D341Med (cell line): ENCODE results near the gene LPCAT3.
"Not testable (repeated sequence)": the region's sequence is repeated elsewhere in the genome, so short reads cannot be mapped to it uniquely, and the experiment has no call there.

ENCODE experiments used
- DNase-seq: peaks from one replicate; pipeline ENCODE4 v3.0.0; 2012; ENCODE audit warnings: low spot score

The LPCAT3 gene

GRCh38 chr12:7018350-7019042 lies at the start of gene LPCAT3:
TSS of gene LPCAT3 (minus strand) at chr12:7018476. CDS start at chr12:7018424, 52 bp downstream.
- DNase-seq: peak; percentile 98

DNA sequence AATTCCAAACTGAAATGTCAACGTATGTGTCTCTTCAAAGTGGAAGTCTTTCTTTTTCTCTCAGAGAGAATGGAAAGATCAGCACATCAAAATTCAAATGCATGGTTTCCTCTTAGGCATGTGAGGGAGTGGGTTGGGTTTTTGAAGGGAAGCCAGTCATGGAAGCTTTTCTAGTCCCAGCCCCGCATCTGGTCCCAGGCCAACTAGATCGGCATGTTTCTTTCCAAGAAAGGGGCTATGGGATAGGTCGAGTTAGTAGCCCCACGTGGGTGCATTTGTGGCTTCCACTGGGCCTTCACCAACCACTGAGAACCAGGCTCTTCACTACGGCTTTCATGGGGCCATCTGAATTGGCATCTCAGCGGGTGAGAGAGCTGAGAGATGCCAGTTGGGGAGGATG lies 48.8 kb upstream of the LPCAT3 start:
- no peak for DNase-seq

DNA sequence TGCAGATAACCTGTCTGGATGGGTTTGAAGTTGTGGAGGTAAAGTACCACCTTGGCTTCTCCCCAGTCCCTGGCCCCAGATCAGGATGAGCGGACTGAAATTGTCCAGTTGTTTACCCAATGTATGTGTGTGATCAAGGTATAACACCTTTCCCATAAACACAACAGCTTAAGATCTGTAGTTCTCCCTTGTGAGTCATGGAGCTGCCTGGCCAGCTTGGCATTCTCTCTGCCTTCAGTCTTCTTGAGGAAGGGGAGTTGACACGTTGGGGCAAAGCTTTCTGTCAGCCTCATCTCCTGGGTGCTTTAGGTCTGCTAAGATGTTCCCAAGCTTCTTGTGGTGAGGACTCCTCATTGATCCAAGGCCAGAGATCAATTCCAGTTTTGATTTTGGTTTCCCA lies 48.3 kb upstream of the LPCAT3 start:
- DNase-seq: no peak

- no peak for DNase-seq
Measured at GRCh38 chr12:7065073-7065623, 46.9 kb upstream of the LPCAT3 start.

DNA sequence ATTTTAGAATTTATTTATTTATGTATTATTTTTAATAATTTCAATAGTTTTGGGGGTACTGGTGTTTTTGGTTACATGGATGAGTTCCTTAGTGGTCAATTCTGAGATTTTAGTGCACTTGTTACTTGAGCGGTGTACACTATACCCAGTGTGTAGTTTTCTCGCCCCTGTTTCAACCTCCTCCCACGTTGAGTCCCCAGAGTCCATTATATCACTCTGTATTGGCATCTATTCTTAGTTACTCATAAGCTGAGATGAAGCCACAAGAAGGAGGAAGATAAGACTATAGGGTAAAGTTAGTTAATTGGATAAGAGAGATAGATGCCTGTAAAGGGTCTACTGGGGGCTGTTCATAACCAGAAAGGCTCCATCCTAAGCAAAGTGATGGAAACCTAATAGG lies 46.2 kb upstream of the LPCAT3 start:
- no peak for DNase-seq

DNA sequence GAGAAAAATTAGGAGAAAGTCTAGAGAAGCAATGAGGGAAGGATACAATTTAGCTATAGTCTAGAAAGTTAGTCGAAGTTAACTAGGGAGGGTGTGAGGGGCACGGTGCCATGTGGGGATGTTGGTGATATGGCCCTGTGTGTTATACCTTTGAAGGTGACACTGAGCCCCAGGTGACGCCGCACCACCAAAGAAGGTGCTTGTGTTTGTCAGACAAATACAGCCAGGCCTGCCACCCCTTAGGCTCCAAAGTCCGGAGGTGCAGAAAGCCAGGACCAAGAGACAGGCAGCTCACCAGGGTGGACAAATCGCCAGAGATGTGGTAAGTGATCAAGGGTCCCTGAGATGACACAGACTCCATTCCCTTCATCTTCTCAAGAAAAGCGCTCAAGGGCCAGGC lies 43.3 kb upstream of the LPCAT3 start:
- no peak for DNase-seq

DNA sequence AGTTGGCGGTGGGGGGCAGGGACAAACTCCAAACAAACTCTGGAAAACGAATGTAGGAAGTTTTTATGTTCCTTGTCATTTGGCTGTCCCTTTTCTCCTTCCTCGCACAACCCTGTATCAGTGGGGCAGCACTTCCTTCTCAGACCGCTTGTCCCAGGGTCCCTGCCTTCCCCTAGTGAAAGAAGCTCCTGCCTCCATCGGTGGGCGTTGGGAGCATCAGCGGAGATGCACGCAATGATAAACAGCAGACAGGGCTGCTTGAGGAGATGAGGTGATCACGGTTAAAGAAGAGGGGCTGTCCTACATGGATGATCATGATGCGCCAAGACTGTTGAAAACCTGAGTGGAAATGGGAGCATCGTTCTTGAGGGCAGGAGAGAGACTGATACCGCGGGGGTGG lies 42.9 kb upstream of the LPCAT3 start:
- DNase-seq: no peak

DNA sequence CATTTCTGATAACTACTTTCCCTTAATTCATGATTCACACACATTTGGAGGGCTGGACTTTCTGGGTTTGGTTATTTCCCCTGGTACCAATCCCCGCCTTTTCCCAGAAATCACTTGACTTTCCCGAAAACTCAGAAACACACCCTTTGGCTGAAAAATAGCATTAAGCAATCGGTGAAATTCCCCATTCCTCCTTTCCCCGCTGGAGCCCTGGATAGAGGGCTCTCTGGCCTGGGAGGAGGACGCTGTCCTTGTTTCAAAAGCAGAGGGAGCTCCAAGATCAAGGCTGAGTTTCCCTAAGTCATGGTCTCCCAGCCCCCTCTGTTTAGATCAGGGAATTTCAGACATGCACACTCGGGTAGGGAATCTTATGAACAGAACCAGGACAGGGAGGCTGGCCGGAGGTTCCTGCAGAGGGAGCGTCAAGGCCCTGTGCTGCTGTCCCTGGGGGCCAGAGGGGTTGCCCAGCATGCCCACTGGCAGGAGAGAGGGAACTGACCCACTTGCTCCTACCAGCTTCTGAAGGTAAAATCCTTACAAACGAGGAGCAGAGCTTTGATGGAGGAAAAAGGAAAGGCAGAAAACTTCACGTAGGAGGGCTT lies 42.2 kb upstream of the LPCAT3 start, which contains the start of gene C1S:
TSS of gene C1S (plus strand) at position 366 of the 602 bp plus-strand sequence. CDS start 1,195 bp downstream, outside the sequence.
- peak; percentile 74 for DNase-seq

DNA sequence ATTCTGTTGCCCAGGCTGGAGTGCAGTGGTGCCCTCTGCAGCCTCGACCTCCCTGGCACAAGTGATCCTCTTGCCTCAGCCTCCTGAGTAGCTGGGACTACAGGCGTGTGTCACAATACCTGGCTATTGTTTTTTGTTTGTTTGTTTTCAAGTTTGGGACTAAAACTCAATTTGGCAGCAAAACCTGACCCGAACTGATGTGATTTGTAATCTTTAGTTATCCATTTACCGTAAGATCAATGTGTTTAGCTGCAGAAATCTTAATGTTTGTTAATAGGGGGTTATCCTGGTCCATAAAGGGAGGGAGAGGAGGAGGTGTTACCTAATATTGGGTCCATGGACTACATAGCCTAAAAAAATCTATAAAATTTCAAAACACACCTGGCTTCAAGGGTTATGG lies 41.5 kb upstream of the LPCAT3 start:
- DNase-seq: no peak

- no peak for DNase-seq
Measured at GRCh38 chr12:7058850-7059395, 40.6 kb upstream of the LPCAT3 start.

- no peak for DNase-seq
Measured at GRCh38 chr12:7058163-7058845, 40.0 kb upstream of the LPCAT3 start.

DNA sequence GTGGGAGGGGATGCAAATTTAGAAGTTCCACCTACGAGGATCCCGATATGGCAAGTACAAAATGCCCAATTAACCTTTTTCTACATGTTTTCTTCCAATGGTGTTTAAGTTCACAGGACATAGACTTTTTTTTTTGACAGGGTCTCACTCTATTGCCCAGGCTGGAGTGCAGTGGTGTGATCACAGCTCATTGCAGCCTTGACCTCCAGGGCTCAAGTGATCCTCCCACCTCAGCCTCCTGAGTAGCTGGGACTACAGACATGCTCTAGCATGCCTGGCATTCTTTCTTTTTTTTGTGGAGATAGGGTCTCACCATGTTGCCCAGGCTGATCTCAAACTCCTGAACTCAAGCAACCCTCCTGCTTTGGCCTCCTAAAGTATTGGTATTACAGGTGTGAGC lies 37.5 kb upstream of the LPCAT3 start:
- not testable (repeated sequence) for DNase-seq

DNA sequence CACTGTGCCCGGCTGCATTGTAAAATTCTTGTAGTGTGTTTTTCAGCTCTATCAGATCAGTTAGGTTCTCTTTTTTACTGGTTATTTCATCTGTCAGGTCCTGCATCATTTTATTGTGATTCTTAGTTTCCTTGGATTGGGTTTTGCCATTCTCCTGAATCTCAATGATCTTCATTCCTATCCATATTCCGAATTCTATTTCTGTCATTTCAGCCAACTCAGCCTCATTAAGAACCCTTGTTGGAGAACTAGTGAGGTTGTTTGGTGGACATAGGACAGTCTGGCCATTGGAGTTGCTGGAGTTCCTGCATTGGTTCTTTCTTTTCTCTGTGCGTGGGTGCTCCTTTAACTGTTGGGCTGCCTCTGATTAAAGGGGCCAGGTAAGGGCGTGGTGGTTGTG lies 36.6 kb upstream of the LPCAT3 start:
- DNase-seq: no peak

GRCh38 chr12:7049973-7050372 lies 31.7 kb upstream of the LPCAT3 start:
- not testable (repeated sequence) for DNase-seq

DNA sequence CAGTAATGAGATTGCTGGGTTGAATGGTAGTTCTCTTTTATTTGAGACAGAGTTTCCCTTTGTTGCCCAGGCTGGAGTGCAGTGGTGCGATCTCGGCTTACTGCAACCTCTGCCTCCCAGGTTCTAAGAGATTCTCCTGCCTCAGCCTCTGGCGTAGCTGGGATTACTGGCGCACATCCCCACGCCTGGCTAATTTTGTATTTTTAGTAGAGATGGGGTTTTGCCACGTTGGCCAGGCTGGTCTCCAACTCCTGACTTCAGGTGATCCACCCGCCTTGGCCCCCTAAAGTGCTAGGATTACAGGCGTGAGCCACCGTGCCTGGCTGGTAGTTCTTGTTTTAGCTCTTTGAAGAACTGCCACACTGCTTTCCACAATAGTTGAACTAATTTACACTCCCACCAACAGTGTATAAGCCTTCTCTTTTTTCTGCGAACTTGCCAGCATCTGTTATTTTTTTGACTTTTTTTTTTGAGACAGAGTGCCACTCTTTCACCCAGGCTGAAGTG lies 31.2 kb upstream of the LPCAT3 start:
- not testable (repeated sequence) for DNase-seq

GRCh38 chr12:7047306-7047705 lies 29.0 kb upstream of the LPCAT3 start:
- DNase-seq: no peak

GRCh38 chr12:7046383-7047105 lies 28.3 kb upstream of the LPCAT3 start:
- no peak for DNase-seq

DNA sequence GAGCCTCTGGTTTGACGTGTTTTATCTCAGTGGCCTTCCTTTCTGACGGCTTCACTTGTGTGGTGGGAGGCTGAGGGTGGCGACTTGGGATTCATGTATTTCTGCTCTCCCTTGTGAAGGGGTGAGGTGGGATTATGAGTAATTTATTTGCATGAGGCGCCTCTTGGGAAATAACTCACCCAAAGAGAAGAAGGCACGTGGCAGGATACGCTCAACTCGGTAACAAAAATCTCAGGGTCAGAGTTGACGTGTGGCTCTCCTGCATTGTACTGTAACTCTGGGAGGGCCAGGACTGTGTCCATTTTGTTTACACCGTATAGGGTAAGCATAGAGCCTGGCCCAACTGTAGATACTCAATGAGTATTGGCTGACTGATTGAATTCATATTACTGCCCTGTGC lies 27.6 kb upstream of the LPCAT3 start:
- DNase-seq: no peak

DNA sequence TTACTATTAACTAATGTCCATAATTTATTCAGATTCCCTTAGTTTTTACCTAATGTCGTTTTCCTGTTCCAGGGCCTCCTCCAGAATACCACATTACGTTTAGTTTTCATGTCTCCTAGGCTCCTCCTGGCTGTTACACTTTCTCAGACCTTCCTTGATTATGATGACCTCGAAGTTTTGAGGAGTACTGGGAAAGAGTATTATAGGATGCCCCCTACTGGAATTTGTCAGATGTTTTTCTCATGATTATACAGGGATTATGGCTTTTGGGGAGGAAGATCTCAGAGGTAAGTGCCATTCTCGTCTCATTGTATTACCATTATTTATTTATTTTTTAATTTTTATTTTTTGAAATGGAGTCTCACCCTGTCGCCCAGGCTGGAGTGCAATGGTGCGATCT lies 24.6 kb upstream of the LPCAT3 start:
- DNase-seq: peak; percentile 54

- no peak for DNase-seq
Measured at GRCh38 chr12:7039403-7039802, 21.1 kb upstream of the LPCAT3 start.

DNA sequence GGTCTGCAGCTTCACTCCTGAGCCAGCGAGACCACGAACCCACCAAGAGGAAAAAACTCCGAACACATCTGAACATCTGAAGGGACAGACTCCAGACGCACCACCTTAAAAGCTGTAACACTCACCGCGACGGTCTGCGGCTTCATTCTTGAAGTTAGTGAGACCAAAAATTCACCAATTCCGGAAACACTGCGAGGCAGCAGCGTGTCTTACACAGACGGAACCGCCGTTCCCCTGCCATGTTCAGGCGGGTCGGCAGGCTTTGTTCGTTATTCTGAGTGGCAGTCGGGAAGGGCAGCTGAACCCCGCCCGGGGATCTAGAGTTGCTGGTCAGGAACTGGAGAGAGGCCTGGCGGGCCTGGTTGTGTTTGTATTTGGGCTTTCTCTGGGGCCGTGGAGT lies 20.3 kb upstream of the LPCAT3 start:
- no peak for DNase-seq

DNA sequence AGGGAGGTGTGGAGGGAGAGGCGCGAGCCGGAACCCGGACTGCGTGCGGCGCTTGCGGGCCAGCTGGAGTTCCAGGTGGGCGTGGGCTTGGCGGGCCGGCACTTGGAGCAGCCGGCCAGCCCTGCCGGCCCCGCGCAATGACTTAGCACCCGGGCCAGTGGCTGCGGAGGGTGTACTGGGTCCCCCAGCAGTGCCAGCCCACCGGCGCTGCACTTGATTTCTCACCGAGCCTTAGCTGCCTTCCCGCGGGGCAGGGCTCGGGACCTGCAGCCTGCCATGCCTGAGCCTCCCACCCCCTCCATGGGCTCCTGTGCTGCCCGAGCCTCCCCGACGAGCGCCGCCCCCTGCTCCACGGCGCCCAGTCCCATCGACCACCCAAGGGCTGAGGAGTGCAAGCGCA lies 19.1 kb upstream of the LPCAT3 start:
- DNase-seq: not testable (repeated sequence)
